GM23338 (cell line): ENCODE data around the gene SFSWAP. TPM values are rescaled to one million over a fixed set of nuclear protein-coding genes. Genes with fewer than 3 reads are reported as not detected.

ENCODE experiments used
- ATAC-seq: fragments of 200-7000 bp; cut with Tn5 transposase; 3 replicates; pipeline ENCODE4 v1.9.1; 2020
- DNase-seq: peaks from one replicate; pipeline ENCODE4 v3.0.0-alpha.2; 2015; ENCODE audit warnings: low spot score
- H2AFZ ChIP-seq: fragments of 200-600 bp; sonication (generic); 2 replicates; pipeline ENCODE4 v1.8.0; 2016; ENCODE audit warnings: antibody characterized with exemption, mild to moderate bottlenecking, moderate library complexity
- H3F3A ChIP-seq: fragments of 200-600 bp; sonication (generic); replicated peaks from 2 replicates; pipeline ENCODE4 v1.8.0; 2017; ENCODE audit warnings: antibody characterized with exemption, mixed run types, low read depth
- H3K27ac ChIP-seq: fragments of 200-600 bp; sonication (generic); 2 replicates; pipeline ENCODE4 v1.6.1; 2016; ENCODE audit warnings: low read depth
- H3K27me3 ChIP-seq: fragments of 200-600 bp; sonication (generic); 2 replicates; pipeline ENCODE4 v1.8.0; 2016; ENCODE audit warnings: mild to moderate bottlenecking, mixed run types, moderate library complexity; ENCODE audit not compliant: insufficient read depth
- H3K36me3 ChIP-seq: fragments of 200-600 bp; sonication (generic); 2 replicates; pipeline ENCODE4 v1.8.0; 2016; ENCODE audit warnings: mild to moderate bottlenecking; ENCODE audit not compliant: insufficient read depth
- H3K4me1 ChIP-seq: fragments of 200-600 bp; sonication (generic); 2 replicates; pipeline ENCODE4 v1.8.0; 2016; ENCODE audit warnings: mild to moderate bottlenecking, moderate library complexity; ENCODE audit not compliant: insufficient read depth
- H3K4me2 ChIP-seq: fragments of 200-600 bp; sonication (generic); 2 replicates; pipeline ENCODE4 v1.7.1; 2017; ENCODE audit warnings: mixed run types
- H3K4me3 ChIP-seq: fragments of 200-600 bp; sonication (generic); 2 replicates; pipeline ENCODE4 v1.6.1; 2016; ENCODE audit warnings: mixed run types
- H3K79me2 ChIP-seq: fragments of 200-600 bp; sonication (generic); replicated peaks from 2 replicates; pipeline ENCODE4 v1.8.0; 2017; ENCODE audit warnings: mild to moderate bottlenecking; ENCODE audit not compliant: insufficient read depth
- H3K9me2 ChIP-seq: fragments of 200-600 bp; sonication (generic); 2 replicates; pipeline ENCODE4 v1.8.0; 2017; ENCODE audit not compliant: insufficient read depth
- H4K20me1 ChIP-seq: fragments of 200-600 bp; sonication (generic); replicated peaks from 2 replicates; pipeline ENCODE4 v1.8.0; 2017; ENCODE audit warnings: mild to moderate bottlenecking; ENCODE audit not compliant: insufficient read depth
- H3K27ac Mint-ChIP-seq: 2 replicates; pipeline ENCODE4 v1.8.0; 2020; ENCODE audit warnings: inconsistent platforms, mild to moderate bottlenecking, moderate library complexity, mixed read lengths
- H3K27me3 Mint-ChIP-seq: 3 replicates; pipeline ENCODE4 v1.8.0; 2022; ENCODE audit warnings: low read depth, mild to moderate bottlenecking, moderate library complexity, mixed read lengths, inconsistent platforms; ENCODE audit not compliant: insufficient read depth, poor library complexity
- H3K36me3 Mint-ChIP-seq: 3 replicates; pipeline ENCODE4 v1.8.0; 2021; ENCODE audit warnings: low read depth, mild to moderate bottlenecking, inconsistent platforms, moderate library complexity, mixed read lengths
- H3K4me1 Mint-ChIP-seq: 3 replicates; pipeline ENCODE4 v1.8.0; 2020; ENCODE audit warnings: mild to moderate bottlenecking, inconsistent platforms, mixed read lengths
- H3K4me3 Mint-ChIP-seq: 3 replicates; pipeline ENCODE4 v1.8.0; 2021; ENCODE audit warnings: moderate library complexity, mild to moderate bottlenecking, inconsistent platforms, mixed read lengths
- H3K9me3 Mint-ChIP-seq: 3 replicates; pipeline ENCODE4 v1.8.0; 2020; ENCODE audit warnings: moderate library complexity, mild to moderate bottlenecking, inconsistent platforms, mixed read lengths
- CREB1 ChIP-seq: fragments of 250-450 bp; sonication (Bioruptor Pico); IDR thresholded peaks from 2 replicates; pipeline ENCODE4 v1.5.0; 2020; ENCODE audit warnings: low read depth, mild to moderate bottlenecking, moderate library complexity
- EZH2 ChIP-seq: fragments of 200-600 bp; sonication (generic); IDR thresholded peaks from one replicate; pipeline ENCODE4 v1.8.0; 2017; ENCODE audit warnings: antibody characterized with exemption, mild to moderate bottlenecking, low read depth; ENCODE audit not compliant: unreplicated experiment
- EZH2phosphoT487 ChIP-seq: fragments of 200-600 bp; sonication (generic); IDR thresholded peaks from one replicate; pipeline ENCODE4 v1.8.1; 2018; ENCODE audit warnings: antibody characterized with exemption; ENCODE audit not compliant: unreplicated experiment
- JUNB ChIP-seq: IDR thresholded peaks from one replicate; pipeline ENCODE4 v1.6.1; 2016; ENCODE audit warnings: antibody characterized with exemption; ENCODE audit not compliant: unreplicated experiment
- NANOG ChIP-seq: IDR thresholded peaks from 2 replicates; pipeline ENCODE4 v1.6.1; 2016; ENCODE audit warnings: antibody characterized with exemption, borderline replicate concordance
- POLR2AphosphoS5 ChIP-seq: IDR thresholded peaks from 2 replicates; pipeline ENCODE4 v1.6.1; 2016; ENCODE audit warnings: antibody characterized with exemption, low read depth
- STAT1 ChIP-seq: IDR thresholded peaks from one replicate; pipeline ENCODE4 v1.6.1; 2016; ENCODE audit warnings: antibody characterized with exemption; ENCODE audit not compliant: unreplicated experiment
- ZNF114 ChIP-seq: fragments of 250-450 bp; sonication (Bioruptor Pico); IDR thresholded peaks from 2 replicates; pipeline ENCODE4 v1.5.0; 2020; ENCODE audit warnings: mild to moderate bottlenecking, moderate library complexity
- ZNF331 ChIP-seq: fragments of 250-450 bp; sonication (Bioruptor Pico); IDR thresholded peaks from 2 replicates; pipeline ENCODE4 v1.5.0; 2020; ENCODE audit warnings: low read depth, mild to moderate bottlenecking, moderate library complexity
- polyA plus RNA-seq: library from polyadenylated mRNA; unstranded; fragments of >200 nt; fragmentation: Nextera tagmentation; extraction: Ambion mirVana; gene quantifications from 2 replicates; pipeline ENCODE4 v1.2.1, GENCODE V29; 2016
- total RNA-seq: library from RNA; depleted of rRNA; stranded (reverse); fragments of >200 nt; shearing (Covaris generic); gene quantifications from 2 replicates; pipeline ENCODE4 v1.2.3, GENCODE V29; 2014
- TF ChIP-seq, protein P1 (sequence below): IDR thresholded peaks from 2 replicates; pipeline ENCODE4 v1.6.1; 2016; ENCODE audit warnings: antibody characterized with exemption
- TF ChIP-seq, protein P2 (sequence below): fragments of 250-450 bp; sonication (Bioruptor Pico); IDR thresholded peaks from 2 replicates; pipeline ENCODE4 v1.5.0; 2020; ENCODE audit warnings: mild to moderate bottlenecking, moderate library complexity
- TF ChIP-seq, protein P3 (sequence below), 2 experiments: fragments of 200-600 bp in 1 of 2; sonication (generic) in 1 of 2; conservative IDR thresholded peaks; 2 replicates each; pipeline versions ENCODE4 v1.5.1 to v1.6.1; 2016 to 2017; ENCODE audit warnings: antibody characterized with exemption in 2 of 2, low read depth in 2 of 2, mild to moderate bottlenecking in 2 of 2, moderate library complexity in 1 of 2
- TF ChIP-seq, protein P4 (sequence below): IDR thresholded peaks from one replicate; pipeline ENCODE4 v1.6.1; 2018; ENCODE audit warnings: antibody characterized with exemption; ENCODE audit not compliant: unreplicated experiment

Gene SFSWAP
- total and polyA plus RNA-seq, 2 experiments from 2014 or later: 41.0 to 49.8 TPM

DNA sequence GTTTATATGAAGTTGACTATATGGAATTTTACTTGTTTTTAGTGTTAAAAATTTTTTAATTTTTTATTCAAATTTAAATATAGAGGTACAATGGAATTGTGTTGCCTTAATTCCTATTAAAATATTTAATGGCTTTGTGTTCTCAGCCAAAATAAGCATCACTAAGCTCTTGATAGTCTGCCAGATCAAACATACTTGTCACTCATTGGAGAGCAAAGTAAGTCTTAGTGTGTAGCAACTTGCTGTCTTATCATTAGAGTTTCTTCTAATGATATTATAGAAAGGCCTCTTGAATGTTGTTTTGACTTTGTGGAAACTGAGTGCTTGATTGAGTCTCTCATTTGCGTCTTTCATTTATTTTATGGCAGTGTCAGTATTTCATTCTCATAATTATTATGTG, 10.7 kb downstream of the SFSWAP start:
- peaks cover 49% of the 10 kb centered on the region for H3K79me2 ChIP-seq
- TF ChIP-seq, protein P1, sequence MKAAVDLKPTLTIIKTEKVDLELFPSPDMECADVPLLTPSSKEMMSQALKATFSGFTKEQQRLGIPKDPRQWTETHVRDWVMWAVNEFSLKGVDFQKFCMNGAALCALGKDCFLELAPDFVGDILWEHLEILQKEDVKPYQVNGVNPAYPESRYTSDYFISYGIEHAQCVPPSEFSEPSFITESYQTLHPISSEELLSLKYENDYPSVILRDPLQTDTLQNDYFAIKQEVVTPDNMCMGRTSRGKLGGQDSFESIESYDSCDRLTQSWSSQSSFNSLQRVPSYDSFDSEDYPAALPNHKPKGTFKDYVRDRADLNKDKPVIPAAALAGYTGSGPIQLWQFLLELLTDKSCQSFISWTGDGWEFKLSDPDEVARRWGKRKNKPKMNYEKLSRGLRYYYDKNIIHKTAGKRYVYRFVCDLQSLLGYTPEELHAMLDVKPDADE: no peak
- TF ChIP-seq EZH2 (no peak), NANOG (no peak), CREB1 (no peak), EZH2phosphoT487 (no peak), JUNB (no peak), POLR2AphosphoS5 (no peak), STAT1 (no peak), ZNF114 (CRISPR knock-in tag) (no peak), ZNF331 (CRISPR knock-in tag) (no peak)
- TF ChIP-seq, protein P2, sequence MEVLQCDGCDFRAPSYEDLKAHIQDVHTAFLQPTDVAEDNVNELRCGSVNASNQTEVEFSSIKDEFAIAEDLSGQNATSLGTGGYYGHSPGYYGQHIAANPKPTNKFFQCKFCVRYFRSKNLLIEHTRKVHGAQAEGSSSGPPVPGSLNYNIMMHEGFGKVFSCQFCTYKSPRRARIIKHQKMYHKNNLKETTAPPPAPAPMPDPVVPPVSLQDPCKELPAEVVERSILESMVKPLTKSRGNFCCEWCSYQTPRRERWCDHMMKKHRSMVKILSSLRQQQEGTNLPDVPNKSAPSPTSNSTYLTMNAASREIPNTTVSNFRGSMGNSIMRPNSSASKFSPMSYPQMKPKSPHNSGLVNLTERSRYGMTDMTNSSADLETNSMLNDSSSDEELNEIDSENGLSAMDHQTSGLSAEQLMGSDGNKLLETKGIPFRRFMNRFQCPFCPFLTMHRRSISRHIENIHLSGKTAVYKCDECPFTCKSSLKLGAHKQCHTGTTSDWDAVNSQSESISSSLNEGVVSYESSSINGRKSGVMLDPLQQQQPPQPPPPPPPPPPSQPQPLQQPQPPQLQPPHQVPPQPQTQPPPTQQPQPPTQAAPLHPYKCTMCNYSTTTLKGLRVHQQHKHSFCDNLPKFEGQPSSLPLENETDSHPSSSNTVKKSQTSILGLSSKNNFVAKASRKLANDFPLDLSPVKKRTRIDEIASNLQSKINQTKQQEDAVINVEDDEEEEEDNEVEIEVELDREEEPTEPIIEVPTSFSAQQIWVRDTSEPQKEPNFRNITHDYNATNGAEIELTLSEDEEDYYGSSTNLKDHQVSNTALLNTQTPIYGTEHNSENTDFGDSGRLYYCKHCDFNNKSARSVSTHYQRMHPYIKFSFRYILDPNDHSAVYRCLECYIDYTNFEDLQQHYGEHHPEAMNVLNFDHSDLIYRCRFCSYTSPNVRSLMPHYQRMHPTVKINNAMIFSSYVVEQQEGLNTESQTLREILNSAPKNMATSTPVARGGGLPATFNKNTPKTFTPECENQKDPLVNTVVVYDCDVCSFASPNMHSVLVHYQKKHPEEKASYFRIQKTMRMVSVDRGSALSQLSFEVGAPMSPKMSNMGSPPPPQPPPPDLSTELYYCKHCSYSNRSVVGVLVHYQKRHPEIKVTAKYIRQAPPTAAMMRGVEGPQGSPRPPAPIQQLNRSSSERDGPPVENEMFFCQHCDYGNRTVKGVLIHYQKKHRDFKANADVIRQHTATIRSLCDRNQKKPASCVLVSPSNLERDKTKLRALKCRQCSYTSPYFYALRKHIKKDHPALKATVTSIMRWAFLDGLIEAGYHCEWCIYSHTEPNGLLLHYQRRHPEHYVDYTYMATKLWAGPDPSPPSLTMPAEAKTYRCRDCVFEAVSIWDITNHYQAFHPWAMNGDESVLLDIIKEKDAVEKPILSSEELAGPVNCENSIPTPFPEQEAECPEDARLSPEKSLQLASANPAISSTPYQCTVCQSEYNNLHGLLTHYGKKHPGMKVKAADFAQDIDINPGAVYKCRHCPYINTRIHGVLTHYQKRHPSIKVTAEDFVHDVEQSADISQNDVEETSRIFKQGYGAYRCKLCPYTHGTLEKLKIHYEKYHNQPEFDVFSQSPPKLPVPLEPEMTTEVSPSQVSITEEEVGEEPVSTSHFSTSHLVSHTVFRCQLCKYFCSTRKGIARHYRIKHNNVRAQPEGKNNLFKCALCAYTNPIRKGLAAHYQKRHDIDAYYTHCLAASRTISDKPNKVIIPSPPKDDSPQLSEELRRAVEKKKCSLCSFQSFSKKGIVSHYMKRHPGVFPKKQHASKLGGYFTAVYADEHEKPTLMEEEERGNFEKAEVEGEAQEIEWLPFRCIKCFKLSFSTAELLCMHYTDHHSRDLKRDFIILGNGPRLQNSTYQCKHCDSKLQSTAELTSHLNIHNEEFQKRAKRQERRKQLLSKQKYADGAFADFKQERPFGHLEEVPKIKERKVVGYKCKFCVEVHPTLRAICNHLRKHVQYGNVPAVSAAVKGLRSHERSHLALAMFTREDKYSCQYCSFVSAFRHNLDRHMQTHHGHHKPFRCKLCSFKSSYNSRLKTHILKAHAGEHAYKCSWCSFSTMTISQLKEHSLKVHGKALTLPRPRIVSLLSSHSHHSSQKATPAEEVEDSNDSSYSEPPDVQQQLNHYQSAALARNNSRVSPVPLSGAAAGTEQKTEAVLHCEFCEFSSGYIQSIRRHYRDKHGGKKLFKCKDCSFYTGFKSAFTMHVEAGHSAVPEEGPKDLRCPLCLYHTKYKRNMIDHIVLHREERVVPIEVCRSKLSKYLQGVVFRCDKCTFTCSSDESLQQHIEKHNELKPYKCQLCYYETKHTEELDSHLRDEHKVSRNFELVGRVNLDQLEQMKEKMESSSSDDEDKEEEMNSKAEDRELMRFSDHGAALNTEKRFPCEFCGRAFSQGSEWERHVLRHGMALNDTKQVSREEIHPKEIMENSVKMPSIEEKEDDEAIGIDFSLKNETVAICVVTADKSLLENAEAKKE: no peak
- TF ChIP-seq, protein P3, sequence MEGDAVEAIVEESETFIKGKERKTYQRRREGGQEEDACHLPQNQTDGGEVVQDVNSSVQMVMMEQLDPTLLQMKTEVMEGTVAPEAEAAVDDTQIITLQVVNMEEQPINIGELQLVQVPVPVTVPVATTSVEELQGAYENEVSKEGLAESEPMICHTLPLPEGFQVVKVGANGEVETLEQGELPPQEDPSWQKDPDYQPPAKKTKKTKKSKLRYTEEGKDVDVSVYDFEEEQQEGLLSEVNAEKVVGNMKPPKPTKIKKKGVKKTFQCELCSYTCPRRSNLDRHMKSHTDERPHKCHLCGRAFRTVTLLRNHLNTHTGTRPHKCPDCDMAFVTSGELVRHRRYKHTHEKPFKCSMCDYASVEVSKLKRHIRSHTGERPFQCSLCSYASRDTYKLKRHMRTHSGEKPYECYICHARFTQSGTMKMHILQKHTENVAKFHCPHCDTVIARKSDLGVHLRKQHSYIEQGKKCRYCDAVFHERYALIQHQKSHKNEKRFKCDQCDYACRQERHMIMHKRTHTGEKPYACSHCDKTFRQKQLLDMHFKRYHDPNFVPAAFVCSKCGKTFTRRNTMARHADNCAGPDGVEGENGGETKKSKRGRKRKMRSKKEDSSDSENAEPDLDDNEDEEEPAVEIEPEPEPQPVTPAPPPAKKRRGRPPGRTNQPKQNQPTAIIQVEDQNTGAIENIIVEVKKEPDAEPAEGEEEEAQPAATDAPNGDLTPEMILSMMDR (conservative IDR thresholded peaks at IDR 0.05; ENCODE audit: low read depth in 2 of 2): no peak
- TF ChIP-seq, protein P4, sequence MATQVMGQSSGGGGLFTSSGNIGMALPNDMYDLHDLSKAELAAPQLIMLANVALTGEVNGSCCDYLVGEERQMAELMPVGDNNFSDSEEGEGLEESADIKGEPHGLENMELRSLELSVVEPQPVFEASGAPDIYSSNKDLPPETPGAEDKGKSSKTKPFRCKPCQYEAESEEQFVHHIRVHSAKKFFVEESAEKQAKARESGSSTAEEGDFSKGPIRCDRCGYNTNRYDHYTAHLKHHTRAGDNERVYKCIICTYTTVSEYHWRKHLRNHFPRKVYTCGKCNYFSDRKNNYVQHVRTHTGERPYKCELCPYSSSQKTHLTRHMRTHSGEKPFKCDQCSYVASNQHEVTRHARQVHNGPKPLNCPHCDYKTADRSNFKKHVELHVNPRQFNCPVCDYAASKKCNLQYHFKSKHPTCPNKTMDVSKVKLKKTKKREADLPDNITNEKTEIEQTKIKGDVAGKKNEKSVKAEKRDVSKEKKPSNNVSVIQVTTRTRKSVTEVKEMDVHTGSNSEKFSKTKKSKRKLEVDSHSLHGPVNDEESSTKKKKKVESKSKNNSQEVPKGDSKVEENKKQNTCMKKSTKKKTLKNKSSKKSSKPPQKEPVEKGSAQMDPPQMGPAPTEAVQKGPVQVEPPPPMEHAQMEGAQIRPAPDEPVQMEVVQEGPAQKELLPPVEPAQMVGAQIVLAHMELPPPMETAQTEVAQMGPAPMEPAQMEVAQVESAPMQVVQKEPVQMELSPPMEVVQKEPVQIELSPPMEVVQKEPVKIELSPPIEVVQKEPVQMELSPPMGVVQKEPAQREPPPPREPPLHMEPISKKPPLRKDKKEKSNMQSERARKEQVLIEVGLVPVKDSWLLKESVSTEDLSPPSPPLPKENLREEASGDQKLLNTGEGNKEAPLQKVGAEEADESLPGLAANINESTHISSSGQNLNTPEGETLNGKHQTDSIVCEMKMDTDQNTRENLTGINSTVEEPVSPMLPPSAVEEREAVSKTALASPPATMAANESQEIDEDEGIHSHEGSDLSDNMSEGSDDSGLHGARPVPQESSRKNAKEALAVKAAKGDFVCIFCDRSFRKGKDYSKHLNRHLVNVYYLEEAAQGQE: no peak
- H3K9me3 Mint-ChIP-seq: no peaks in the 10 kb centered on the region
- ATAC-seq (no peak), DNase-seq (no peak)
- peaks cover 14% of the 10 kb centered on the region; the same call in 1 of the 2 replicates for H3F3A ChIP-seq
- peaks cover 3% of the 10 kb centered on the region for H3K27me3 Mint-ChIP-seq
- H3K27ac Mint-ChIP-seq: peak overlapping the region; percentile 97
- peak overlapping the region; percentile 96 for H3K27ac ChIP-seq
- H3K4me1 ChIP-seq: peaks cover 36% of the 10 kb centered on the region
- no peak overlapping the region for H3K4me2 ChIP-seq
- peaks cover 55% of the 10 kb centered on the region for H3K4me1 Mint-ChIP-seq
- H2AFZ ChIP-seq: no peak overlapping the region
- H3K27me3 ChIP-seq: no peaks in the 10 kb centered on the region
- peaks cover 82% of the 10 kb centered on the region for H3K36me3 Mint-ChIP-seq
- H4K20me1 ChIP-seq: no peaks in the 10 kb centered on the region
- no peak overlapping the region for H3K4me3 Mint-ChIP-seq
- H3K4me3 ChIP-seq: no peak overlapping the region
- peaks cover 13% of the 10 kb centered on the region for H3K36me3 ChIP-seq
- no peaks in the 10 kb centered on the region for H3K9me2 ChIP-seq
